ENCODE results near the gene KLHDC1. TPM values are rescaled to one million over a fixed set of nuclear protein-coding genes. Genes with fewer than 3 reads are reported as not detected.
A peak's percentile ranks its signal among the peaks of the same experiment; 100 is the strongest.

Gene KLHDC1
- total and polyA plus RNA-seq, 4 donors, result 0.65 to 10.0 (median 4.8) TPM

- Histone ChIP-seq H3K27me3 (ENCODE audit: control insufficient read depth in 3 of 3, insufficient read depth in 3 of 3, low read length in 2 of 3) (no peaks in the 10 kb centered on the region), H3K4me3 (peak overlapping the region; percentile 94), H3K27ac (ENCODE audit: low read depth in 1 of 2, low read length in 1 of 2) (peak overlapping the region; percentile 94 to 100), H3K9ac (ENCODE audit: insufficient read depth in 1 of 2, low read length in 2 of 2) (peak overlapping the region; percentile 93 to 99), H3K4me1 (ENCODE audit: control insufficient read depth in 5 of 5, insufficient read depth in 5 of 5, low read length in 5 of 5) (peaks cover 7 to 29% (median 16%) of the 10 kb centered on the region in 5 donors), H3K36me3 (ENCODE audit: control insufficient read depth in 4 of 4, insufficient read depth in 4 of 4, low read length in 4 of 4) (peaks cover 0 to 9% (median 4%) of the 10 kb centered on the region in 4 donors), H3K9me3 (ENCODE audit: control insufficient read depth in 4 of 4, insufficient read depth in 3 of 4, low read length in 3 of 4) (no peaks in the 10 kb centered on the region)
- peak; percentile 55 to 70 (median 68) for DNase-seq
- no peak for TF ChIP-seq CTCF (IDR thresholded peaks at IDR 0.05; ENCODE audit: control extremely low read depth, extremely low read depth)
- ATAC-seq (ENCODE audit: insufficient read depth, low FRiP score), result peak; percentile 35
- 0% methylated on average over 63 to 67 of the region's 67 CpGs for WGBS, 2 donors
Measured at GRCh38 chr14:49768301-49769121, 75.6 kb downstream of the KLHDC1 start.

GRCh38 chr14:49769171-49769570 is 76.3 kb downstream of the KLHDC1 start:
- ATAC-seq (ENCODE audit: insufficient read depth, low FRiP score), result no peak
- no peaks in the 10 kb centered on the region for H3K9me3 ChIP-seq (ENCODE audit: control insufficient read depth in 4 of 4, insufficient read depth in 3 of 4, low read length in 3 of 4)
- H3K9ac ChIP-seq (ENCODE audit: insufficient read depth in 1 of 2, low read length in 2 of 2), result peak overlapping the region; percentile 93 to 99
- peak overlapping the region; percentile 94 to 100 for H3K27ac ChIP-seq (ENCODE audit: low read depth in 1 of 2, low read length in 1 of 2)
- peaks cover 7 to 29% (median 16%) of the 10 kb centered on the region in 5 donors for H3K4me1 ChIP-seq (ENCODE audit: control insufficient read depth in 5 of 5, insufficient read depth in 5 of 5, low read length in 5 of 5)
- TF ChIP-seq CTCF (IDR thresholded peaks at IDR 0.05; ENCODE audit: control extremely low read depth, extremely low read depth), result no peak
- peak overlapping the region; percentile 94 for H3K4me3 ChIP-seq
- peaks cover 0 to 12% (median 7%) of the 10 kb centered on the region in 4 donors for H3K36me3 ChIP-seq (ENCODE audit: control insufficient read depth in 4 of 4, insufficient read depth in 4 of 4, low read length in 4 of 4)
- H3K27me3 ChIP-seq (ENCODE audit: control insufficient read depth in 3 of 3, insufficient read depth in 3 of 3, low read length in 2 of 3), result no peaks in the 10 kb centered on the region
- peak; percentile 22 to 38 (median 34) for DNase-seq
- 10 to 21% methylated on average over 6 of the region's 6 CpGs for WGBS, 2 donors

- 66 to 78% methylated on average over 15 of the region's 15 CpGs for WGBS, 2 donors
- no peak for TF ChIP-seq CTCF (IDR thresholded peaks at IDR 0.05; ENCODE audit: control extremely low read depth, extremely low read depth)
- H3K27ac ChIP-seq (ENCODE audit: low read depth in 1 of 2, low read length in 1 of 2), result peak overlapping the region; percentile 94 to 100
Measured at GRCh38 chr14:49769581-49770211, 76.8 kb downstream of the KLHDC1 start.

More at GRCh38 chr14:49769581-49770211, 76.8 kb downstream of the KLHDC1 start:
- Histone ChIP-seq H3K9ac (ENCODE audit: insufficient read depth in 1 of 2, low read length in 2 of 2) (peak overlapping the region; percentile 93 to 99), H3K4me3 (no peak overlapping the region), H3K27me3 (ENCODE audit: control insufficient read depth in 3 of 3, insufficient read depth in 3 of 3, low read length in 2 of 3) (no peaks in the 10 kb centered on the region), H3K9me3 (ENCODE audit: control insufficient read depth in 4 of 4, insufficient read depth in 3 of 4, low read length in 3 of 4) (no peaks in the 10 kb centered on the region), H3K4me1 (ENCODE audit: control insufficient read depth in 5 of 5, insufficient read depth in 5 of 5, low read length in 5 of 5) (peaks cover 7 to 29% (median 16%) of the 10 kb centered on the region in 5 donors), H3K36me3 (ENCODE audit: control insufficient read depth in 4 of 4, insufficient read depth in 4 of 4, low read length in 4 of 4) (peaks cover 0 to 17% (median 7%) of the 10 kb centered on the region in 4 donors)
- peak; percentile 11 to 21 (median 19) for DNase-seq
- ATAC-seq (ENCODE audit: insufficient read depth, low FRiP score), result no peak
